GM19455 (cell line): ENCODE data around the gene RPIA.
"Not testable (repeated sequence)": the region's sequence is repeated elsewhere in the genome, so short reads cannot be mapped to it uniquely, and the experiment has no call there.

Experiments used
- ATAC-seq: cut with Tn5 transposase; IDR thresholded peaks from one replicate; pipeline ENCODE4 v1.9.1; 2021; ENCODE audit not compliant: unreplicated experiment

RPIA gene

GRCh38 chr2:88765889-88766481 is 74.5 kb downstream of the RPIA start:
- not testable (repeated sequence) for ATAC-seq

GRCh38 chr2:88770016-88770415 is 78.5 kb downstream of the RPIA start:
- no peak for ATAC-seq

- not testable (repeated sequence) for ATAC-seq
Observed at GRCh38 chr2:88773233-88774028, 82.0 kb downstream of the RPIA start.

GRCh38 chr2:88789213-88789612 is 97.7 kb downstream of the RPIA start:
- ATAC-seq = not testable (repeated sequence)

- not testable (repeated sequence) for ATAC-seq
Observed at GRCh38 chr2:88795932-88796331, 104.5 kb downstream of the RPIA start.

GRCh38 chr2:88796523-88796922 is 105.0 kb downstream of the RPIA start:
- ATAC-seq = not testable (repeated sequence)

GRCh38 chr2:88797164-88797563 is 105.7 kb downstream of the RPIA start:
- ATAC-seq = not testable (repeated sequence)
